ENCODE measurements around the gene CAV1. TPM values are rescaled to one million over a fixed set of nuclear protein-coding genes. Genes with fewer than 3 reads are reported as not detected.
"Not testable (repeated sequence)": the region's sequence is repeated elsewhere in the genome, so short reads cannot be mapped to it uniquely, and the experiment has no call there.

The CAV1 gene
- total and polyA plus RNA-seq, 12 donors: 4.0 to 35.4 (median 9.7) TPM

DNA sequence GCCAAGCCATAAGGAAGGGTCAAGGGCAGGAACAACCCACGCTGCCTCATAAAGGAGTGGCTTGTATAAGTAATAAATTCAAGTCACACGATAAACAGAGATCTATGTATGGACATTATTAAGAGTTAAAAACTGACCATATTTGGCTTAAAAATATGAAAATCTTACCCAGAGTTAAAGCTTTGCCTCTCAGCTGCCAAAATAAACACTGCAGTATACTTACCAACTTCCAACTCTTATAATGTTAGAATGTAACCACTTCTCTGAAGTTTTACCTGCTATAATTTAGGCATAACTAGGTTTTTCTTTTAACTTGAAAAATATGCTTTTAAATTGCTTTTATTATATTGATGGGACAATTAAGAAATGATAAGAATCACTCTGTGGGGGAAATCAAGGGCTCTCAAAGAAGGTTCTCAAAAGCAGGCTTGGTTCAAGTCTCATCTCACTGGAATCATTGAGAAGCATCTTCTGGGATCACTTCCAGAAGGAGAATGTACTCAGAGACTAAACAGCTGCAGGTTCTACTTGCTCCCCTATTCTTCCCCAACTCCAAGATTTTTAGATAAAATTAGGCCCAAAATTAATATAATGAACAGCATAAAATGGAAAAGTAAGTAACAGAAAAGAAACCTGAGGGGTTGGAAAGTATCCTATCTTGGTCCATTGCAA is 41.4 kb upstream of the CAV1 start:
- no peak overlapping the region for H3K4me3 ChIP-seq
- no peak for TF ChIP-seq POLR2A (IDR thresholded peaks at IDR 0.05)
- TF ChIP-seq, protein P1, sequence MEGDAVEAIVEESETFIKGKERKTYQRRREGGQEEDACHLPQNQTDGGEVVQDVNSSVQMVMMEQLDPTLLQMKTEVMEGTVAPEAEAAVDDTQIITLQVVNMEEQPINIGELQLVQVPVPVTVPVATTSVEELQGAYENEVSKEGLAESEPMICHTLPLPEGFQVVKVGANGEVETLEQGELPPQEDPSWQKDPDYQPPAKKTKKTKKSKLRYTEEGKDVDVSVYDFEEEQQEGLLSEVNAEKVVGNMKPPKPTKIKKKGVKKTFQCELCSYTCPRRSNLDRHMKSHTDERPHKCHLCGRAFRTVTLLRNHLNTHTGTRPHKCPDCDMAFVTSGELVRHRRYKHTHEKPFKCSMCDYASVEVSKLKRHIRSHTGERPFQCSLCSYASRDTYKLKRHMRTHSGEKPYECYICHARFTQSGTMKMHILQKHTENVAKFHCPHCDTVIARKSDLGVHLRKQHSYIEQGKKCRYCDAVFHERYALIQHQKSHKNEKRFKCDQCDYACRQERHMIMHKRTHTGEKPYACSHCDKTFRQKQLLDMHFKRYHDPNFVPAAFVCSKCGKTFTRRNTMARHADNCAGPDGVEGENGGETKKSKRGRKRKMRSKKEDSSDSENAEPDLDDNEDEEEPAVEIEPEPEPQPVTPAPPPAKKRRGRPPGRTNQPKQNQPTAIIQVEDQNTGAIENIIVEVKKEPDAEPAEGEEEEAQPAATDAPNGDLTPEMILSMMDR (IDR thresholded peaks at IDR 0.05): no peak
- no peaks in the 10 kb centered on the region for H3K27me3 ChIP-seq
- no peaks in the 10 kb centered on the region for H3K9me3 ChIP-seq (replicated peaks in 1 of 3)
- no peak for DNase-seq
- no peaks in the 10 kb centered on the region for H3K4me1 ChIP-seq (replicated peaks in 1 of 2)
- no peaks in the 10 kb centered on the region for H3K36me3 ChIP-seq (replicated peaks in 1 of 2)
- intact Hi-C loops (cut with DNase I): no loop called here
- H3K27ac ChIP-seq: no peak overlapping the region
- 65 to 87% (median 78%) methylated on average over 2 of the region's 2 CpGs for WGBS, 4 donors

DNA sequence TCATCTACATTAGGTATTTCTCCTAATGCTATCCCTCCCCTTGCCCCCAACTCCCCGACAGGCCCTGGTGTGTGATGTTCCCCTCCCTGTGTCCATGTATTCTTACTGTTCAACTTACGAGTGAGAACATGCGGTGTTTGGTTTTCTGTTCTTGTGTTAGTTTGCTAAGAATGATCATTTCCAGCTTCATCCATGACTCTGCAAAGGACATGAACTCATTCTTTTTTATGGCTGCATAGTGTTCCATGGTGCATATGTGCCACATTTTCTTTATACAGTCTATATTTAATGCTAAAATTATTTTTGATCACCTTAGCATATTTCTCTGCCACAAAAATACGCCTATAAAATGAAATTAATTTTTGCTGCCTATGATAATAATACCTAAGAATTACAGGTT is 40.4 kb upstream of the CAV1 start:
- WGBS, 4 donors: 91 to 96% (median 95%) methylated on average over 4 of the region's 4 CpGs
- H3K4me1 ChIP-seq (replicated peaks in 1 of 2); intact Hi-C loops (cut with DNase I); DNase-seq; H3K4me3 ChIP-seq; H3K9me3 ChIP-seq (replicated peaks in 1 of 3); H3K27ac ChIP-seq; H3K27me3 ChIP-seq; H3K36me3 ChIP-seq (replicated peaks in 1 of 2): not testable (repeated sequence)

- H3K27me3 ChIP-seq: no peaks in the 10 kb centered on the region
- intact Hi-C loops (cut with DNase I): no loop called here
- H3K9me3 ChIP-seq (replicated peaks in 1 of 3): no peaks in the 10 kb centered on the region
- H3K4me3 ChIP-seq: no peak overlapping the region
- no peak overlapping the region for H3K27ac ChIP-seq
- TF ChIP-seq, protein P1 (IDR thresholded peaks at IDR 0.05): no peak
- TF ChIP-seq POLR2A (IDR thresholded peaks at IDR 0.05): no peak
- no peak for DNase-seq
- H3K36me3 ChIP-seq (replicated peaks in 1 of 2): no peaks in the 10 kb centered on the region
- 80 to 87% (median 84%) methylated on average over 5 of the region's 5 CpGs for WGBS, 4 donors
- H3K4me1 ChIP-seq (replicated peaks in 1 of 2): no peaks in the 10 kb centered on the region
These were observed 36.8 kb upstream of the CAV1 start for GRCh38 chr7:116487907-116488521.

DNA sequence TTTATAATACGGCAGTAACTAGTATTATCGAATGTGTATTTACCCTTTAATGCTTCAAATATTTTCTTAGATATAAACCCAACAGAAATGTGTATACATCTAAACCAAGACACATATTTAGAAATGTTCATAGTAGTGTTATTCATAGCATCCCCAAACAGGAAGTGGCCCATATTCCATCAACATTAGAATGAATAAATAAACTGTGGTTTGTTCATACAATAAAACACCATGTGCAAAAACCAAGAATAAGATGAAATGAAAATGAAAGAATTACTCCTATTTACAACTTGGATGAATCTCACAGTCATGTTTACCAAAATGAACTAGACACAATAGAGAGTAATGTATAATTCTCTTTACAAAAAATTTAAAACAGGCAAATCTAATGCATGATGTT is 34.5 kb upstream of the CAV1 start:
- Histone ChIP-seq H3K27me3 (no peaks in the 10 kb centered on the region), H3K27ac (no peak overlapping the region), H3K9me3 (replicated peaks in 1 of 3) (no peaks in the 10 kb centered on the region), H3K4me3 (no peak overlapping the region), H3K36me3 (replicated peaks in 1 of 2) (no peaks in the 10 kb centered on the region), H3K4me1 (replicated peaks in 1 of 2) (no peaks in the 10 kb centered on the region)
- TF ChIP-seq POLR2A (IDR thresholded peaks at IDR 0.05): no peak
- TF ChIP-seq, protein P1 (IDR thresholded peaks at IDR 0.05): no peak
- intact Hi-C loops (cut with DNase I): no loop called here
- 53 to 78% (median 76%) methylated on average over 2 of the region's 2 CpGs for WGBS, 4 donors
- no peak for DNase-seq
